ENCODE measurements around the gene PRPF6. TPM values are rescaled to one million over a fixed set of nuclear protein-coding genes. Genes with fewer than 3 reads are reported as not detected.

The PRPF6 gene, protein sequence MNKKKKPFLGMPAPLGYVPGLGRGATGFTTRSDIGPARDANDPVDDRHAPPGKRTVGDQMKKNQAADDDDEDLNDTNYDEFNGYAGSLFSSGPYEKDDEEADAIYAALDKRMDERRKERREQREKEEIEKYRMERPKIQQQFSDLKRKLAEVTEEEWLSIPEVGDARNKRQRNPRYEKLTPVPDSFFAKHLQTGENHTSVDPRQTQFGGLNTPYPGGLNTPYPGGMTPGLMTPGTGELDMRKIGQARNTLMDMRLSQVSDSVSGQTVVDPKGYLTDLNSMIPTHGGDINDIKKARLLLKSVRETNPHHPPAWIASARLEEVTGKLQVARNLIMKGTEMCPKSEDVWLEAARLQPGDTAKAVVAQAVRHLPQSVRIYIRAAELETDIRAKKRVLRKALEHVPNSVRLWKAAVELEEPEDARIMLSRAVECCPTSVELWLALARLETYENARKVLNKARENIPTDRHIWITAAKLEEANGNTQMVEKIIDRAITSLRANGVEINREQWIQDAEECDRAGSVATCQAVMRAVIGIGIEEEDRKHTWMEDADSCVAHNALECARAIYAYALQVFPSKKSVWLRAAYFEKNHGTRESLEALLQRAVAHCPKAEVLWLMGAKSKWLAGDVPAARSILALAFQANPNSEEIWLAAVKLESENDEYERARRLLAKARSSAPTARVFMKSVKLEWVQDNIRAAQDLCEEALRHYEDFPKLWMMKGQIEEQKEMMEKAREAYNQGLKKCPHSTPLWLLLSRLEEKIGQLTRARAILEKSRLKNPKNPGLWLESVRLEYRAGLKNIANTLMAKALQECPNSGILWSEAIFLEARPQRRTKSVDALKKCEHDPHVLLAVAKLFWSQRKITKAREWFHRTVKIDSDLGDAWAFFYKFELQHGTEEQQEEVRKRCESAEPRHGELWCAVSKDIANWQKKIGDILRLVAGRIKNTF
- 39.7 TPM for total RNA-seq

DNA sequence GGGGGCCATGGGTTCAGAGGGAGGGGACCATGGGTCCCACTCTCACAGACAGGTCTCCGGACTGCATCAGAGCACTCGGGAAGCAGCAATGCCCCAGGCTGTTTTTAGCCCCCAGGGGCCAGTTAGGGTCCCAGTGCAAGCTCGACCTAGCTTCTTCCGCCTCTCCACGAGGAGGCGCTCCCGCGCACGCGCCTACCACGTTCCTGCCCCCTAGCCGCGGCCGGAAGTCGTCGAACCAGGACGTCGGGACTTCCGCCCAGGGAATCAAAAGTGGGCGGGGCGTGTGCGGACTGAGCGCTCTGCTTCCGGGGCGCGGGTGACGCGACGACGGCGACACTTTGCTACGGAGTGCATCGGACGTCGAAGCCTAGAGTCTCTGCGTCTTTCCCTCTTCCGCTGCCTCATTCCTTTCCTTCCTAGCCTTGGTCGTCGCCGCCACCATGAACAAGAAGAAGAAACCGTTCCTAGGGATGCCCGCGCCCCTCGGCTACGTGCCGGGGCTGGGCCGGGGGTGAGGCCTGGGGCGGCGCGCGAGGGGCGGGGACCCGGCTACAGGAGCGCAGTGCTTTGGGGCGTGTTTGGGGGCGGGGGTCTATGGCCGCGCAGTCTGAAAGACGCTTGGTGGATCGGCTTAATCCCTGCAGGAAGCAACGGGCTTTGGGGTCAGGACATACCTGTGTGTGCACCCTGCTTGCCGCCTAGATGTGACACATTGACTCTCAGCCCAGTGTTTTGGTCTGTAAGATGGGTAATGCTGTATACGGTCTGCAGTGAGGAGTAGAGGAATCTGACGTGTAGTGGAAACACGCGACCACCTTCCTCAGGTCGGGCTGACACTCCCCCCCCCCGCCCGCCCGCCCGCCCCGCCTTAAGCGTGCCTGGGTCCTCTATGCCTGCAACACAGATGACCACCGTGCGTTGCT, at the start of gene PRPF6:
PRPF6 (plus strand) TSS at position 327 of the 923 bp plus-strand sequence; CDS start at position 441, 114 bp downstream.
- ATAC-seq = peak; percentile 83

DNA sequence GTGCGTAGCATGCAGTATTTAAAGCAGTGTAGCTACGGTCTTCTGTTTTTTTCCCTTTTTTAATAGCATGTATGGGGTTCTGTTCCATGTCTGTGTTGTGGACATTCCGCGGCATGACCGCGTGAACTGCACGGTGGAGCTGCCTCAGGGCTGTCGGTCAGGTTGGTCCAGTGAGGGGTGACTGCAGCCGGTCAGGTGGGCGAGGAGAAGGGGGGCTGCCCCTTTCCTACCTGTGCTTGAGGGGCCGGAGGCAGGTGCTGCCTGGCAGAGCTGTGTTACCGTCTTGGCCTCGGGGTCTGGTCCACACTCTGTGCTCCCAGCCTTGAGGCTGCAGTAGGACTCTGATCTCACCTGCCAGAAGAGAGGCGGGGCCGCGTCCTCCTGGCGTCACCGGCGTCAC, 49.2 kb upstream of the PRPF6 start:
- no peak for ATAC-seq

DNA sequence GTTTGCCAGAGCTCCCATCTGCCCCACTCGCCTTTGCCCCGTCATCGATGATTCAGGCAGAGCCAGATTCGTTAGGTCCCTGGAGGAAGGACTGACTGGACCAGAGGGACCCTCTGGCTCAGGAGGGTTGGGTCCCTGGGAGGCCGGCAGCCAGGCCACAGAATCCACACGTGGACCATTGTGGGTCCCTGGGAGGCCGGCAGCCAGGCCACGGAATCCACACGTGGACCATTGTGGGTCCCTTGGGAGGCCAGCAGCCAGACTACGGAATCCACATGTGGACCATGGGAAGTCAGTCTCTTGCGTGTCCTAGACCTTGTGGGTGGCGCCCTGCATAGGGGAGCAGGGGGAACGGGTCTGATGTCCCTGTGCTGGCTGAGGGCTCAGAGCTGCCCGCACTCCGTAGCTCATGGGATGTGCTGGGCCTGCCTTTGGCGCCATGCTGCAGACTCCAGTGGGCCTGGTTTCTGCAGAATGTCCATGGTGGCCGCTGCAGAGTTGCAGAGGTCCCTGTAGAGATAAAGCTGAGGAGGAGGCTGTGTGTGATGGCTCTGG, 48.2 kb upstream of the PRPF6 start:
- no peak for ATAC-seq

DNA sequence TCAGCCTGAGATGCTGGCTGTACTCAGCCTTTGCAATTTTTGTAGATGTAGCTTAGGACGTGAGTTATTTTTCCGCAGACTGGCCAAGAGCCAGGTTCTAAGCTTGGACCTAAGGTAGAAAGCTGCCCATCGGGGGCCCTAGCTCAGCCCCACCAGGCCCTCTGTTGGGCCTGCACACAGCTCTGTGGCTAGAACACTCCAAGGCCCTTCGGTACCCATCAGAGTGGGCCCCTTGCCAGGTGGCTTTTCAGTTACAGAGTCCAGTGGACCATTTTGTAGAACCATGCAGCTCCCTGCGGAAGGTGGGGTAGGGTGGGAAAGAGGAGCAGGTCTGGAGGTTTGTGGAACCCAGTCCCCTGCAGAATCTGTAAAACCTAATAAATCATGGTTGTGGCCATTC, 47.3 kb upstream of the PRPF6 start:
- ATAC-seq = no peak

DNA sequence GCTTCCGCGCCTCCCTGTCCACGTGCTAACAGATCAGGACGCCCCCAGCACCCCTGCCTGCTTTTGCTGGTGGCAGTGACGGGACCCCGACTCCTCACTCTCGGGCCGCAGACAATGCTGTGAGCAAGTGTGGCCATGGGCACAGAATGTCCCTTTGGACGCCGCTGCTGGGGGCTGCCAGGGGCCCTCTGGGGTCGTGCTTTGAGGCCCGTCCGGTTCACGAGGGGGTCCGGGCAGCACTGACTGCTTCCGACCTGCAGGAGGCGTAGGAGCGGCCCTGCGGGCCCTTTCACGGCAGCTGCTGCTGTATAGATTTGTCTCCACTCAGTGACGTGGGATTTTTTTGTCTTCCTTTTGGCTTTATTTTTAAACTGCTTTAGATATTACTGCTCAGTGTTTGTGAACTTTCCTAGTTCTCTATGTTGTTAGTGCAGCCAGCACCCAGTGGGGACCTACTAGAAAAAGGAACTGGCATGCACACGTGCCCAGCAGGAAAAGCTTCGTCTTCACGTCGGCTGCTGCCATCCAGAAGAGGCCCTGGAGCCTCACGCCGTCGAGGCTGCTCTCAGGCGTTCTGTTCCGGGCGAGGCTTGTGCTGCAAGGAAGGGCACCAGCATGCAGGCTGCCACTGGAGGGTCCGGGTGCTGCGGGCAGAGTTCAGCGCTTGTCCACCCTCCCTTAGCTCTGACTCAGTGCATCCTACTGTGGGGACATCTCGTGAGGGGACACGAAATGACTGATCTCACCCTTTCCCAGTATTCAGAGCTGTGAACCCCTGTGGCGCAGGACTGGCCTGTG, 46.5 kb upstream of the PRPF6 start:
- no peak for ATAC-seq

DNA sequence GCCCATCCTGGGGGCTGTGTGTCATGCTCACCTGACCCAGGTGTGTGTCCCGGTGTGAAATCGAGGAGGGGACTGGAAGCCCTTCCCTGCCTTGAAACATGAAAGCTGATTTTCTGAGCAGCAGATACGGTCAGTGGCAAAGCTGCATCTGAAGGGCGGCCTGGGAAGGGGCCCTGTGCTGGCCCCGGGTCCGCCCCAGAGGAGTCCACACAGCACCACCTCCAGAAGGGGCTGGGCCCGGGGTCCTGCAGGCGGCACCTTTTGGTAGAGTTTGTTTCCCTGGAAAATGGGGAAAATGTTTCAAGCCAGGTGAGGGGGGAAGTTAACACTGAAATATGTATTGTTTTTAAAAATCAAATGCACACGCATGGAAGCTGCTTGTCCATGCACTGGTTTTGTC, 45.5 kb upstream of the PRPF6 start:
- ATAC-seq = no peak

DNA sequence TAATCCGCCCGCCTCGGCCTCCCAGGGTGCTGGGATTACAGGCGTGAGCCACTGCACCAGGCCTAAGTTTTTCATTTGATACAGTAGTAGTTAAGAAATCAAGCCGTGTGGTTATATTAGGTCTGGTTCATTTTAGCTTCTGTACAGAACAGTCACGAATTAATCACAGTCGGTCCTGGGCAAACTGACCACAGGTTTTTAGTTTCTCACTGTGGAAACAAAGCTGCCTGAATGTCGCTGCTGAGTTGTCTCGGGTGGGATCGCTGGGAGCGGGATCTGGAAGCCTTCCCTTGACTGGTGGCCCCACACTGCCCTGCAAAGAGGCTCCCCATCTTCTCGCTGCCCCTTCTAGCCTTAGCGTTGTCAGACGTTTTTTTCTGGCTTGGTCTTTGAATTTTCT, 43.3 kb upstream of the PRPF6 start:
- no peak for ATAC-seq

DNA sequence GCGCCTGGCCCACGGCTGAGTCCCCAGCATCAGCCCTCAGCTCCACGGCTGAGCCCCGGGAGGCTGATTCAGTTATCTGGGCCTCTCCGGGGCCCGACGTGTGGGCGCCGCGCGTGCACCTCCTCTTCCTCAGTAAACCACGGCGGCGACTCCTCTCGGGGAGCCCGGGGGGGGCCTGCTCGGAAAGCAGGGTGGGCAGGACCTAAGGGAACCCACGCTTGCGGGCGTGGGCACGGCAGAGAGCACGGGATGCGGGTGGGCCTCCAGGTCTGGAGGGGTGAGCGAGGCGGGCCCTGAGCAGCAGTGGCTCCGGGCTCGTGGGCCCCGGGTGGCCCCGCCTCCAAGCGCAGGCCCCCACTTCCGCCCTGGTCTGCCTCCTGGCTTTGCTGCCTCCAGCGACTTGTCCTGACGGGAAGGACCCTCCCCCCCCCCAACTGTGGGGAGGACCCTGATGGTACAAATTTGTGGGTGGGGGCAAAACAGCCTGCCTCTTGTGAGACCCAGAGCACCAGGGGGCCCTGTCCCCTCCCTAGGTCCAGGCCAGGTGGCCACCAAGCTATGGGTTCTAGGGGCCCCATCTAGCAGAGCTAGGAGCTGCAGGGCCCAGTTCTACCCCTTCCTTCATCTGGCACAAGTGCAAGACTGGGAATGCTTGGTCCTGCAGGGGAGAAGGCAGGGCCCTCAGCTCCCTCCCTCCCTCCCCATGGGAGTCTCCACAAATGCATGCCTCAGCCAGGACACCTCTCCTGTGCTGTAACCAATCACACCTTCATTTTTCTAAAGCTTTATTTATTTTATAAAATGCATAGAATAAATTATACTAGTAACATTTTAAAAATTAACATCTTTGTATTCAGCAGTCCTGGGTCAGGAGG, 41.6 kb upstream of the PRPF6 start:
- no peak for ATAC-seq

DNA sequence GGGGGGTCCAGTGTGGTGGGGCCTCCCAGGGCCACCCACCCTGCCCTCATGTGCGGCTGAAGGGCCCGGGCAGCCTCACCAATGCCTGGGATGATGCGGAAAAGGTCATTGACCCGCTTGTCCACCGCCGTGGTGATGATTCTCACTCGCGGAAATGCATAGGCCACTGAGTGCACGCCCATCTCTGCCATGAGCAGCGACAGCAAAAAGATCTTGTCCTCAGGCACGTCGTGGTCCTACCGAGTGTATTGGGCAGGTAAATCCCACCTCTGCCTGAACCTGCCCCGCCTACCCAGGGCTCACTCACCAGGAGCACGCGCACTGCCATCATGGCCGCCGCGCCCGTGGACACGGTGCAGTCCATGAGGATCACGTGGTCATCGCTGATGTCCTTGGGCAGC, 40.9 kb upstream of the PRPF6 start:
- ATAC-seq = no peak

DNA sequence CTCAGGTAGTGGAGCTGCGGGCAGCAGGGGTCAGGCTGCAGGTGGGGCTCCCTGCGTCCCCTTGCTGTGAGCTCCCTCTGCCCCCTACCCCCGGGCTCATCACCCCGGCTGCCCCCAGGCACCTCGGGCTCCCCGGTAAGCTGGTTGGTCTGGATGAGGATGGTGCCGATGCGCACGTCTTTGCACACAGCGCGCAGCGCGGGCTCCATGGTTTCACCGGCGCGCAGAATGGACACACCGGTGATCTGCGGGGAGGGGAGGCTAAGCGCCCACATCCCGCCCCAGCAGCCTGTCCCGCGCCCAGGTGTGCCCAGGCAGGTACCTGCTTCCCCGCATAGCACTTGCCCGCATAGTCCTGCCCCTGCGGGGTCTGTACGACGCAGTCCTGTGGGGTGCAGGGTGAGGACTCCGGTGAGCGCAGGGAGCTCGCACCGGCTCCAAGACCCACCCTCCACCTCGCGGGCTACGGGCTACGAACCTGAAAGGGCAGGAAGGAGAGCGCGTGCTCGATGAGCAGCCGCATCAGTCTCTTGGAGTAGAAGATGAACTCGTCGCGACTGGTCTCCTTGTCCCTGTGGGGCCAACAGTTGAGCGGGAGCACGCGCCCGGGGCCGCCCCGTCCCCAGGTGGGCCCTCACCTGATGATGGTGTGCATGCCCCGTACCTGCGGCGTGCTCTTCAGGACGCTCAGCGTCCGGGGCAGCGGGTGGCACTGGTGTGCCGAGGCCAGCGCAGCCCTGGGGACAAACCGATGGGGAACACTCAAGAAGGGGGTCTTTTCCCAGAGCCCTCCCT, 40.3 kb upstream of the PRPF6 start:
- ATAC-seq = peak; percentile 1

DNA sequence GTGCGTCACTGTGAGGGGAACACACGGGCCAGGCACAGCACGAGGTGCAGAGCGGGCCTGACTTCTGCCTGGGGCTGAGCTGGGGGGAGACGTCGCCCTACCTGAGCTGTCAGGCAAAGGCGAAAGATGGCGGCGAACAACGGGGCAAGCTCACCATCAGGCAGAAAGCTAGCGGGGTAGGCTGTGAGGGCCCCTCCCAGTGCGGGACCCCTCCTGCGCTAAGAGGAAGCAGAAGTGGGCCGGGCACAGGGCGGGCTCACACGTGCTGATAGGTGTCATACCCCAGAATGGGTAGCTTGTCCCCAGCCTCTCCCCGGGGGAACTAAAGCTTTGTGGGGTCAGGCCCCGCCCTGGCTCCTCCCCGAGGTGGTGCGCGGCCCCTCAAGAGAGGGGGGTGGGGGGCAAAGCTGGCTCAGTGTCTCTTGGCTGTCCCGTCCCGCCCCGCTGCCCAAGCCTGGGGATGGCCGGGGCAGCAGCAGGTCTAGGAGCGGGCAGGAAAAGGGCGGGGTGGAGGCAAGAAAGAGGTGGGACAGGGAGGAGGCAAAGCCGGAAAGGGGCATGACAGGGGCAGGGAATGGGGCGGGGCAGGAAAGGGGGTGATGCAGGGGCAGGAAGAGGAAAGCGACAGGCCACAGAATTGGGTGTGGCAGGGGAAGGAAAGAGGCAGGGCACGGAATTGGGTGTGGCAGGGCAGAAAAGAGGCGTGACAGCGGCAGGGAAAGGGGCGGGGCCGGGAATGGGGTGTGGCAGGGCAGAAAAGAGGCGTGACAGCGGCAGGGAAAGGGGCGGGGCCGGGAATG, 39.5 kb upstream of the PRPF6 start:
- peak; percentile 77 for ATAC-seq

DNA sequence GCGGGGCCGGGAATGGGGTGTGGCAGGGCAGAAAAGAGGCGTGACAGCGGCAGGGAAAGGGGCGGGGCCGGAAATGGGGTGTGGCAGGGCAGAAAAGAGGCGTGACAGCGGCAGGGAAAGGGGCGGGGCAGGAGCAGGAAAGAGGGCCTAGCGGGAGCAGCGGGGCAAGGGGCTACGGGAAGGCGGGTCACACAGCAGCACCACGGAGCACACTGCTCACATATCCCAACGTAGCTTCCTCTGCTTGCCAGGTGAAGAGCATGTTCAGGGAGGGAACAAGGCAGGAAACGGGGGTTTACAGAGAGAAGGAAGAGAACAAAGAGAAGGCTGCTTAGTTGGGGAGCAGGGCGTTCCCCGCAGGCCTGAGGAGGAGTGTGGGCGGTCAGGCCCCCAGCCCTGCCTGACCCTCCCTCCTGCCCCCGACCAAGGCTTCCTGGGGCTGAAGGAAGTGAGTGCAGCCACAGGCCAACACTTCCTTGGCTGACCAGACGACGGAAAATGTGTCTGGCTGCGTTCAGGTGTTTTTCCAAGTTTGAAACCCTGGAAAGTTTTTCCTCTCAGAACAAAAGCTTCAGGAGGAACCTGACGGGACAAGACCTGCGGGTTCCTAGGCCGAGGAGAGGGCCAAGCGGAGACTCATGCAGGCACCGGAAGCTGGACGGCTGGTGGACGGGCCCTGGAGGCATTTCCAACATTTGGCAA, 38.5 kb upstream of the PRPF6 start:
- ATAC-seq = peak; percentile 20

DNA sequence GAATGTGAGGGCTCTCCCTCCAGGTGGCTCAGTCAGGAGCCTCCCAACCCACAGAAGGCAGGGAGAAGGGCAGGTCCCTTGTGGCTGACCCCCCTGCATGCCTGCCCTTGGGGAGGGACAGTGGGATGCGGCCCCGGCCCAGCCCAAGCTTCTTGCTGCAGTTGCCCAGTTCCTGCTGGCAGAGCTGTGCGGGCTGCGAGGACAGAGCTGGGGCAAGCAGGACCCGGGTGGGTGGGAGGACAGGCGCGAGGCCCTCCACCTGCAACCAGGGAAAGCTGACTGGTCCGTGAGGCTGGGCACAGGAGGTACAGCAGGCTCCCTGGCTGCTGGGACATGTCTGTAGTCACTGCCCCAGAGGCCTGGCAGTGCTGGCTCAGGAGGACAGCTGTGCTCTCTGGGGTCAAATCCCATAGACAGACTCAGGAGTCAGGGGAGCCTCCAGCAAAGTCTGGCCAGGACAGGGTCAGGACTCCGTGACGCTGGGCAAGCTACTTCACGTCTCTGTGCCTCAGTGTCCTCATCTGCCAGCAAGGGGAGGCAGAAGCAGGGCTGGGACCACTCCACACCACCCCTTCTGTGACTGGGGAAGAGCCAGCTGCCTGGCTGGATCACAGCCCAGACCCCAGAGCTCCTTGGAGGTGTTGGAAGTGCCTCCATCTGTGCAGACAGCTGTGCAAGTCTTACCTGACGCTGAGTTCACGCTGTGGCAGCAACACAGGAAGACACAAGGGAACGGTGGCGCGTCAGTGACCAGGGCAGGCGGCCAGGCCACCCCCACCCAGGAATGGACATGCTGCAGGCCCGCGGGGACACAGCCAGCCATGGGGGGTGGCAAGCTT, 37.7 kb upstream of the PRPF6 start:
- ATAC-seq = peak; percentile 0

DNA sequence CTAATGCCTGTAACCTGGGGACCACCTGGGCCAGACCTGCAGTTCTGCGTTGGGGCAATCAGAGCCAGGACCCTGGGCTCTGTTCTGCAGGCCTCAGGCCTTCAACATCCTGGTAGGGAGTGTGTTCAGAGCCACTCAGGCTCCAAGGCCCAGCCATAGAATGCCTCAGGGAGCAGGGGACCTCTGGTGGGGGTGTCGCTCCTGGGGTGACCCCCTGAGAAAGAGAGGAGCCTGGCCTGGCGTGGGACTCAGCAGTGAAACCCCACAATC, 37.2 kb upstream of the PRPF6 start:
- no peak for ATAC-seq

DNA sequence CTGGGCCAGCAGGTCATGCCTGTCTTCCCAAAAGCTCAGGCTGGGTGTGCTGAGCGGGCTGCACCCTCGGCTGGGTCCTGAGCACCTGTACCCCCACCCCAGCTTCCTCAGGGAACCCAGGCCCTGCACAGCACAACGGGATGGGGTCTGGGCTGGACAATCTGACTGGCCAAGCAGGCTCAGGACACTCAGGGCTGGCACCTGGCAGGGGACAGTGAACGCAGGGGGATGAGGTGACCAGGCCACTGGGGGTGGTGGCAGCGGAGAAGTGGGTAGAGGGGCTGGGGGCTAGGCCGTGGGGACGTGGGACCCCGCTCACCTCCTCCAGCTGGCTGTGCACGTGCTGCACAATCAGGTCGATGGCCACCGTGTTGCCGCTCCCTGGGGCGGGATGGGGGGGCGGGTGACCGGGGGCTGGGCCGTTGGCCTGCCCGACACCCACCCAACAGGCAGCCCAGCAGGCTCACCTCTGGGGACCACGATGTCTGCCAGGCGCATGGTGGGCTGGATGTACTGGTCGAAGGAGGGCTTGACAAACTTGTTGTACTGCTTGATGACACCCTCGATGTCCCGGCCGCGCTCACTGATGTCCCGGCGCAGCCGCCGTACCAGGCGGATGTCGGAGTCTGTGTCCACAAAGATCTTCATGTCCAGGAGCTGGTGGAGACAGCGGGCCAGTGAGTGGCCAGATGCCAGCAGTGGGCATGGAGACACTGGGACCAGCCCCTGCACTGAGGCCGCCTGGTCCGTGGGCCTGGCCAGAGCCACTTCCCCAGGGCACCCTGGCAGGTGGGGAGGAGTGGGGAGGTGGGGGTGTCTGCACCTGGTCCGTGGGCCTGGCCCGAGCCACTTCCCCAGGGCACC, 36.6 kb upstream of the PRPF6 start:
- ATAC-seq = no peak

DNA sequence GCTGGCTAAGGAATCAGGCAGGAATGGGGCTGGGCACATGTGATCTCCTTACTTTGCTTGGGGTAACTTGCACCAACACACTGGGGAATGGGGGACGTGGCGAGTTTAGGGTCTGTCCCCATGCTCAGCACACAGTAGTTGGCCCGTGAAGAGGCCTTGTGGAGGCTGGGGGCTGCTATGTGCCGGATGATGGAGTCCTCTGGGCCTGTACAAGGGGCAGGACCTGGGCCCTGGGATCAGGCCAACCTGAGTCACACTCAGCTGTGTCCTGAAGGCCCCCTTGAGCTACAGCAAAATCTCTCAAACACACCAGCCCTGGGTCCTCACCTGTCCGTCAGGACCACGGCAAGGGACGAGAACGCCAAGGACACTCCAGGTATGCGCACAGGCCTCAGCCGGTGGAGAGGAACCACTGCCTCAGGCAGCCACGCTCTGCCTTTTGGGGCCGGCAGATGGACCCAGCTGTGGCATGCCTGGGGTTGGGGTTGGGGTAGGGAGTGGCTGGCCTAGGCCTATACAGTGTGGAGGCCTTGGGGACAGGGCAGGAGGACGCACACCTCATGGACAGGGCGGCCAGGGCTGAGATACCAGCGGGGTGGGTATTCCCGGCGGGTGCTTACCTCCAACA, 35.8 kb upstream of the PRPF6 start:
- ATAC-seq = no peak

All from esophagus mucosa (tissue), 1 donor.